ENCODE data around the gene HEATR3.
A peak's percentile ranks its signal among the peaks of the same experiment; 100 is the strongest.

The HEATR3 gene

GRCh38 chr16:50065624-50066481 lies at the start of gene HEATR3:
Gene HEATR3 (plus strand): TSS chr16:50065970. CDS start chr16:50066132, 162 bp downstream.
- peak; percentile 92 for DNase-seq (ENCODE audit: low read depth)

GRCh38 chr16:50017553-50017952 lies 48.2 kb upstream of the HEATR3 start:
- DNase-seq (ENCODE audit: low read depth), result no peak

GRCh38 chr16:50021544-50021943 lies 44.2 kb upstream of the HEATR3 start:
- no peak for DNase-seq (ENCODE audit: low read depth)

- no peak for DNase-seq (ENCODE audit: low read depth)
These were observed 42.1 kb upstream of the HEATR3 start for GRCh38 chr16:50023641-50024040.

- no peak for DNase-seq (ENCODE audit: low read depth)
These were observed 41.6 kb upstream of the HEATR3 start for GRCh38 chr16:50024207-50024606.

GRCh38 chr16:50024684-50025536 lies 40.9 kb upstream of the HEATR3 start, which contains the start of gene CNEP1R1:
Gene CNEP1R1 (plus strand): TSS chr16:50025225. CDS start chr16:50025316, 91 bp downstream.
- DNase-seq (ENCODE audit: low read depth), result peak; percentile 84

- DNase-seq (ENCODE audit: low read depth), result peak; percentile 10
These were observed 40.2 kb upstream of the HEATR3 start for GRCh38 chr16:50025537-50025931.

- no peak for DNase-seq (ENCODE audit: low read depth)
These were observed 37.9 kb upstream of the HEATR3 start for GRCh38 chr16:50027829-50028228.

GRCh38 chr16:50035468-50035992 lies 30.2 kb upstream of the HEATR3 start:
- no peak for DNase-seq (ENCODE audit: low read depth)

- no peak for DNase-seq (ENCODE audit: low read depth)
These were observed 29.3 kb upstream of the HEATR3 start for GRCh38 chr16:50036426-50036825.

GRCh38 chr16:50037662-50038220 lies 28.0 kb upstream of the HEATR3 start:
- DNase-seq (ENCODE audit: low read depth), result no peak

GRCh38 chr16:50038286-50038685 lies 27.5 kb upstream of the HEATR3 start:
- no peak for DNase-seq (ENCODE audit: low read depth)

GRCh38 chr16:50038756-50039529 lies 26.8 kb upstream of the HEATR3 start:
- no peak for DNase-seq (ENCODE audit: low read depth)

- no peak for DNase-seq (ENCODE audit: low read depth)
These were observed 25.8 kb upstream of the HEATR3 start for GRCh38 chr16:50040018-50040417.

- no peak for DNase-seq (ENCODE audit: low read depth)
These were observed 25.1 kb upstream of the HEATR3 start for GRCh38 chr16:50040710-50041109.

- no peak for DNase-seq (ENCODE audit: low read depth)
These were observed 22.4 kb upstream of the HEATR3 start for GRCh38 chr16:50043358-50043757.

GRCh38 chr16:50045412-50045811 lies 20.4 kb upstream of the HEATR3 start:
- DNase-seq (ENCODE audit: low read depth), result no peak

GRCh38 chr16:50046853-50047252 lies 18.9 kb upstream of the HEATR3 start:
- DNase-seq (ENCODE audit: low read depth), result no peak

GRCh38 chr16:50047864-50048263 lies 17.9 kb upstream of the HEATR3 start:
- no peak for DNase-seq (ENCODE audit: low read depth)

- no peak for DNase-seq (ENCODE audit: low read depth)
These were observed 15.0 kb upstream of the HEATR3 start for GRCh38 chr16:50050802-50051201.

GRCh38 chr16:50056226-50056625 lies 9.5 kb upstream of the HEATR3 start:
- no peak for DNase-seq (ENCODE audit: low read depth)

Measured in activated T-cell treated with anti-CD3 and anti-CD28 coated beads for 1 hour (primary cell).